Brain microvascular endothelial cell (primary cell): ENCODE measurements around the gene KCNK7.

Experiments used
- DNase-seq: peaks from one replicate; pipeline ENCODE4 v3.0.0-alpha.2; 2020
- H3K27ac ChIP-seq: fragments of 250-450 bp; sonication (Bioruptor Pico); 2 replicates; pipeline ENCODE4 v1.5.1; 2020; ENCODE audit warnings: mild to moderate bottlenecking, moderate library complexity
- H3K27me3 ChIP-seq: fragments of 250-450 bp; sonication (Bioruptor Pico); replicated peaks from 2 replicates; pipeline ENCODE4 v1.5.1; 2020; ENCODE audit warnings: mild to moderate bottlenecking
- H3K36me3 ChIP-seq: fragments of 250-450 bp; sonication (Bioruptor Pico); replicated peaks from 2 replicates; pipeline ENCODE4 v1.5.1; 2020; ENCODE audit warnings: mild to moderate bottlenecking
- H3K4me3 ChIP-seq: 2 replicates; pipeline ENCODE4 v1.5.1; 2011; ENCODE audit warnings: low read depth, mild to moderate bottlenecking, control low read depth, low read length, moderate library complexity
- CTCF ChIP-seq: IDR thresholded peaks from 2 replicates; pipeline ENCODE4 v1.5.1; 2011; ENCODE audit warnings: low read depth, mild to moderate bottlenecking, moderate library complexity, low read length, control low read depth, inconsistent platforms; ENCODE audit errors: missing control alignments
- in situ Hi-C: cut with HindIII; loops from 2 replicates; pipeline ENCODE4 v1.10.0; 2017; ENCODE audit warnings: low sequenced_read_pairs, low pct_ligation_motif_present

Gene KCNK7

GRCh38 chr11:65630215-65630614 is 34.6 kb upstream of the KCNK7 start:
- in situ Hi-C loops: no loop called here
- H3K36me3 ChIP-seq: peaks cover 74% of the 10 kb centered on the region
- no peak for TF ChIP-seq CTCF
- no peaks in the 10 kb centered on the region for H3K27me3 ChIP-seq
- H3K4me3 ChIP-seq: no peak overlapping the region
- no peak for DNase-seq
- no peak overlapping the region for H3K27ac ChIP-seq

DNA sequence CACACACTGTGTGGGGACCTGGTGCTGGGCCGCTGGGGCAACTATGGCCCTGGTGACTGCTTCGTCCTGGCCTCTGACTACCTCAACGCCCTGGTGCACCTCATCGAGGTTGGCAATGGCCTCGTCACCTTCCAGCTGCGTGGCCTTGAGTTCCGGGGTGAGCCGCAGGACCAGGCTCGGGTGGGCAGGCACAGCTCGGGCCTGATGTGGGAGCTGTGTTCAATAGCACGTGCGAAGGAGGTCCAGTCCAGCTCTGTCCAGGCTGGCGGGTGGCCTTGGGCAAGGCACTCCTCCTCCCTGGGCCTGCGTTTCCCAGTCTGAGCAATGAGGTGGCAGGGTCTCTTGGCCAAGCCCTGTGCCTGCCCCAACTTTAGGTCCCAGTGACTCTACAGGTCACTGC is 34.0 kb upstream of the KCNK7 start:
- no peak for TF ChIP-seq CTCF
- Histone ChIP-seq H3K36me3 (peaks cover 71% of the 10 kb centered on the region), H3K27ac (no peak overlapping the region), H3K4me3 (no peak overlapping the region), H3K27me3 (no peaks in the 10 kb centered on the region)
- in situ Hi-C loops: no loop called here
- DNase-seq: no peak

GRCh38 chr11:65627202-65627601 is 31.6 kb upstream of the KCNK7 start:
- no peak overlapping the region for H3K4me3 ChIP-seq
- H3K27ac ChIP-seq: no peak overlapping the region
- in situ Hi-C loops: no loop called here
- no peak for TF ChIP-seq CTCF
- H3K36me3 ChIP-seq: peaks cover 83% of the 10 kb centered on the region
- H3K27me3 ChIP-seq: no peaks in the 10 kb centered on the region
- DNase-seq: no peak

GRCh38 chr11:65625628-65626342 is 30.2 kb upstream of the KCNK7 start:
- no peaks in the 10 kb centered on the region for H3K27me3 ChIP-seq
- DNase-seq: no peak

GRCh38 chr11:65624931-65625627 is 29.5 kb upstream of the KCNK7 start:
- in situ Hi-C loops: no loop called here
- H3K27me3 ChIP-seq: no peaks in the 10 kb centered on the region
- no peak for TF ChIP-seq CTCF
- no peak for DNase-seq
- H3K4me3 ChIP-seq: no peak overlapping the region
- peaks cover 88% of the 10 kb centered on the region for H3K36me3 ChIP-seq
- no peak overlapping the region for H3K27ac ChIP-seq

More at GRCh38 chr11:65625628-65626342, 30.2 kb upstream of the KCNK7 start:
- Histone ChIP-seq H3K27ac (no peak overlapping the region), H3K36me3 (peaks cover 88% of the 10 kb centered on the region), H3K4me3 (no peak overlapping the region)
- in situ Hi-C loops: no loop called here
- TF ChIP-seq CTCF: peak; percentile 77
